ENCODE measurements around the gene ZNF280D.

- TF ChIP-seq POLR2A (IDR thresholded peaks at IDR 0.05) = no peak
- TF ChIP-seq CTCF (IDR thresholded peaks at IDR 0.05) = no peak
Observed at GRCh38 chr15:56640549-56640948, 92.8 kb downstream of the ZNF280D start.
